Neutrophil (primary cell): ENCODE measurements around the gene QDPR.

Experiments used
- H3K27ac ChIP-seq: fragments of 200-600 bp; sonication (generic); 2 replicates; pipeline ENCODE4 v1.5.1; 2016; ENCODE audit warnings: mild to moderate bottlenecking, moderate library complexity
- H3K27me3 ChIP-seq: fragments of 200-600 bp; sonication (generic); 2 replicates; pipeline ENCODE4 v1.6.0; 2016; ENCODE audit warnings: mild to moderate bottlenecking
- H3K36me3 ChIP-seq: fragments of 200-600 bp; sonication (generic); 2 replicates; pipeline ENCODE4 v1.5.1; 2017
- H3K4me1 ChIP-seq, 2 experiments: fragments of 200-600 bp in 1 of 2; sonication (generic) in 1 of 2; 1 replicate in 1 of 2; 2 replicates in 1 of 2; pipeline versions ENCODE4 v1.5.1 to v1.6.1; 2013 to 2016; ENCODE audit warnings: low read depth in 1 of 2, low read length in 1 of 2, mild to moderate bottlenecking in 1 of 2, moderate library complexity in 1 of 2; ENCODE audit not compliant: control insufficient read depth in 1 of 2, insufficient read depth in 1 of 2
- H3K4me3 ChIP-seq, 2 experiments: fragments of 200-600 bp in 1 of 2; sonication (generic) in 1 of 2; 1 replicate in 1 of 2; 2 replicates in 1 of 2; pipeline ENCODE4 v1.5.1; 2013 to 2016; ENCODE audit warnings: low read depth in 1 of 2, low read length in 1 of 2, mild to moderate bottlenecking in 1 of 2, moderate library complexity in 1 of 2
- H3K9me3 ChIP-seq: fragments of 200-600 bp; sonication (generic); 2 replicates; pipeline ENCODE4 v1.5.1; 2016
- TF ChIP-seq, protein P1 (sequence below): fragments of 200-600 bp; sonication (generic); IDR thresholded peaks from 2 replicates; pipeline ENCODE4 v1.5.1; 2016; ENCODE audit warnings: antibody characterized with exemption

The QDPR gene

GRCh38 chr4:17514865-17515264 is 3.0 kb upstream of the QDPR start, which contains the start of gene CLRN2:
Gene CLRN2, plus strand, starts transcription at chr4:17515165. Its CDS starts 102 bp downstream, at chr4:17515267.
- TF ChIP-seq, protein P1, sequence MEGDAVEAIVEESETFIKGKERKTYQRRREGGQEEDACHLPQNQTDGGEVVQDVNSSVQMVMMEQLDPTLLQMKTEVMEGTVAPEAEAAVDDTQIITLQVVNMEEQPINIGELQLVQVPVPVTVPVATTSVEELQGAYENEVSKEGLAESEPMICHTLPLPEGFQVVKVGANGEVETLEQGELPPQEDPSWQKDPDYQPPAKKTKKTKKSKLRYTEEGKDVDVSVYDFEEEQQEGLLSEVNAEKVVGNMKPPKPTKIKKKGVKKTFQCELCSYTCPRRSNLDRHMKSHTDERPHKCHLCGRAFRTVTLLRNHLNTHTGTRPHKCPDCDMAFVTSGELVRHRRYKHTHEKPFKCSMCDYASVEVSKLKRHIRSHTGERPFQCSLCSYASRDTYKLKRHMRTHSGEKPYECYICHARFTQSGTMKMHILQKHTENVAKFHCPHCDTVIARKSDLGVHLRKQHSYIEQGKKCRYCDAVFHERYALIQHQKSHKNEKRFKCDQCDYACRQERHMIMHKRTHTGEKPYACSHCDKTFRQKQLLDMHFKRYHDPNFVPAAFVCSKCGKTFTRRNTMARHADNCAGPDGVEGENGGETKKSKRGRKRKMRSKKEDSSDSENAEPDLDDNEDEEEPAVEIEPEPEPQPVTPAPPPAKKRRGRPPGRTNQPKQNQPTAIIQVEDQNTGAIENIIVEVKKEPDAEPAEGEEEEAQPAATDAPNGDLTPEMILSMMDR, result no peak
- no peak within 1 kb of the TSS for H3K4me3 ChIP-seq
- no peaks in the 10 kb centered on the region for H3K36me3 ChIP-seq
- H3K9me3 ChIP-seq, result no peaks in the 10 kb centered on the region
- peaks cover 11 to 25% of the 10 kb centered on the region in 2 experiments for H3K4me1 ChIP-seq
- peaks cover 17% of the 10 kb centered on the region for H3K27me3 ChIP-seq
- no peak within 1 kb of the TSS for H3K27ac ChIP-seq

DNA sequence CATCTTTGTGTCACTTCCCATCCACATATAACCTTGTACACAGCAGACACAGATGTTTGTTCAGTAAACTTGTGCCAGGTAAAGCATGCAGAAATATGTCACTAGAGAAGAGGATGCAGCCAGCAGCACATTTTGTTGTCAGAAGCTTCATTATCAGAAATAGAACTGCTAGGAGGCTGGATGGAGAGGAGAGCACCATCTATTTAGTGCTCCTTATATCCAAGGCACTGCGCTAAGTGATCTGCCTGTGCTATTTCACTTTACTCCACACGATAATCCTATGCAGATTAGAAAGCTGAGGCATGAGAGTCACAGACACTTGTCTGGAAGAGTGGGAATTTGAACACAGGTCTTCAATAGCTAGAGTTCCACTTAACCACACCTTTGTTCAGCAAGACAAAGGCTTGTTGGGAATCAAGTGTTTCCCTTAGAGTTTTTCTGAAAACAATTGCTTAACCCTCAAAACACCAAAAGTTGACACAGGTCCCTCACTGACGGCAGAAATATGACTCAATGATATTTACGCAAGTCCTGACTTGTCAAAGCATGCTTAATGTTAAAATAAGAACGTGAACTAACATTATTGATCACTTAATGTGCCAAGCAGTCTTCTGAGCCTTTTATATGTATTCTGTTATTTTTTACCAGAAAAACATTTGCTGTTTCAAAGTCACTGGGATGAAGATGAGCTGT is 1.2 kb upstream of the QDPR start:
- peaks cover 17% of the 10 kb centered on the region for H3K27me3 ChIP-seq
- H3K9me3 ChIP-seq, result no peaks in the 10 kb centered on the region
- peaks cover 11 to 25% of the 10 kb centered on the region in 2 experiments for H3K4me1 ChIP-seq
- no peaks in the 10 kb centered on the region for H3K36me3 ChIP-seq
- no peak overlapping the region for H3K4me3 ChIP-seq
- H3K27ac ChIP-seq, result no peak overlapping the region
- TF ChIP-seq, protein P1, result no peak

- H3K9me3 ChIP-seq, result no peaks in the 10 kb centered on the region
- no peaks in the 10 kb centered on the region for H3K36me3 ChIP-seq
- H3K27ac ChIP-seq, result no peak overlapping the region
- H3K4me1 ChIP-seq, result peaks cover 11 to 25% of the 10 kb centered on the region in 2 experiments
- TF ChIP-seq, protein P1, result no peak
- peaks cover 12% of the 10 kb centered on the region for H3K27me3 ChIP-seq
- peak overlapping the region; percentile 47 to 61 for H3K4me3 ChIP-seq
Observed at GRCh38 chr4:17511509-17511949, 361 bp downstream of the QDPR start.

DNA sequence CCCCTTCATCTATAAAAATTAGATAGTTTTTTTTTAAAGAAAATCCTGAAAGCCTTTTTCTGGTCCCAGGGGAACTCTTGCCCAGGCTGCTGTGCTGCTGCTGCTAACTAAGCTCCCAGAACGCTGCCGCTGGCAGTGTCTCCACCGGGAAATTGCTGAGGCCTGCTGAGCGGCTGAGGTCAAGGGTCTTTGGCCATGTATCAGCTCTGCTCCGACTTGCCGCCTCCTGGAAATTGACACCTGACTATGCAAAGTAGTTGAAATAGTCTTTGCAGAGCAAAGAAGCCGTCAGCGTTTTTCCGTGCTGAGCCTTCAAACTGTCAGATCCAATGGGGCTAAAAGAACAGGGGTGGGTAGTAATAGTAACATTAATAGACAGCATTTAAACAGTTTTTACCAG is 839 bp downstream of the QDPR start:
- TF ChIP-seq, protein P1, result no peak
- Histone ChIP-seq H3K27me3 (peaks cover 12% of the 10 kb centered on the region), H3K4me3 (no peak overlapping the region), H3K4me1 (peaks cover 11 to 25% of the 10 kb centered on the region in 2 experiments), H3K36me3 (no peaks in the 10 kb centered on the region), H3K27ac (no peak overlapping the region), H3K9me3 (no peaks in the 10 kb centered on the region)

- H3K4me3 ChIP-seq, result no peak overlapping the region
- peaks cover 12% of the 10 kb centered on the region for H3K27me3 ChIP-seq
- no peak overlapping the region for H3K27ac ChIP-seq
- TF ChIP-seq, protein P1, result no peak
- H3K4me1 ChIP-seq, result peaks cover 11 to 25% of the 10 kb centered on the region in 2 experiments
- H3K9me3 ChIP-seq, result no peaks in the 10 kb centered on the region
- no peaks in the 10 kb centered on the region for H3K36me3 ChIP-seq
Observed at GRCh38 chr4:17510582-17510981, 1.3 kb downstream of the QDPR start.
